H1 (cell line): ENCODE results near the gene RPS5. TPM values are rescaled to one million over a fixed set of nuclear protein-coding genes. Genes with fewer than 3 reads are reported as not detected.
A peak's percentile ranks its signal among the peaks of the same experiment; 100 is the strongest.

ENCODE experiments used
- ATF2 ChIP-seq: IDR thresholded peaks from 2 replicates; pipeline ENCODE4 v1.6.1; 2012; ENCODE audit warnings: low read length, inconsistent platforms
- BCL11A ChIP-seq, 2 experiments: IDR thresholded peaks; one replicate each; pipeline ENCODE4 v1.6.1; 2011; ENCODE audit warnings: low read depth in 2 of 2, low read length in 2 of 2, mild to moderate bottlenecking in 2 of 2
- BRCA1 ChIP-seq: IDR thresholded peaks from 2 replicates; pipeline ENCODE4 v1.6.1; 2012; ENCODE audit warnings: low read depth, low read length, improper control_type of control experiment
- CREB1 ChIP-seq: IDR thresholded peaks from 2 replicates; pipeline ENCODE4 v1.6.1; 2012; ENCODE audit warnings: inconsistent platforms
- EGR1 ChIP-seq: IDR thresholded peaks from 2 replicates; pipeline ENCODE4 v1.6.1; 2011; ENCODE audit warnings: low read depth, low read length, borderline replicate concordance
- EP300 ChIP-seq, 2 experiments: IDR thresholded peaks; 1 replicate in 1 of 2; 2 replicates in 1 of 2; pipeline ENCODE4 v1.6.1; 2011 to 2012; ENCODE audit warnings: low read depth in 2 of 2, low read length in 2 of 2, mild to moderate bottlenecking in 2 of 2, borderline replicate concordance in 1 of 2, inconsistent platforms in 1 of 2, moderate library complexity in 1 of 2
- FOSL1 ChIP-seq: IDR thresholded peaks from 2 replicates; pipeline ENCODE4 v1.6.1; 2011; ENCODE audit warnings: mild to moderate bottlenecking, low read depth, low read length, moderate library complexity; ENCODE audit not compliant: insufficient read depth
- HDAC2 ChIP-seq, 2 experiments: fragments of 300-600 bp in 1 of 2; sonication (generic) in 1 of 2; IDR thresholded peaks; 2 replicates each; pipeline ENCODE4 v1.6.1; 2011 to 2012; ENCODE audit warnings: low read depth in 2 of 2, low read length in 2 of 2, mild to moderate bottlenecking in 2 of 2, moderate library complexity in 2 of 2, borderline replicate concordance in 1 of 2, inconsistent platforms in 1 of 2
- HDAC6 ChIP-seq: IDR thresholded peaks from one replicate; pipeline ENCODE4 v1.7.1; 2012; ENCODE audit warnings: low read depth, mild to moderate bottlenecking, inconsistent platforms, low read length, moderate library complexity
- JUND ChIP-seq: IDR thresholded peaks from 2 replicates; pipeline ENCODE4 v1.6.1; 2011; ENCODE audit warnings: mild to moderate bottlenecking, improper control_type of control experiment, low read length
- KDM1A ChIP-seq: fragments of 200-600, 300-600 bp; sonication (generic); IDR thresholded peaks from 2 replicates; pipeline ENCODE4 v1.7.1; 2016; ENCODE audit warnings: mild to moderate bottlenecking, low read length, borderline replicate concordance
- MAFK ChIP-seq: IDR thresholded peaks from 2 replicates; pipeline ENCODE4 v1.6.1; 2012; ENCODE audit warnings: low read depth, mild to moderate bottlenecking, improper control_type of control experiment, low read length
- NANOG ChIP-seq: IDR thresholded peaks from 2 replicates; pipeline ENCODE4 v1.6.1; 2011; ENCODE audit warnings: low read length, low read depth, mild to moderate bottlenecking, inconsistent platforms; ENCODE audit not compliant: insufficient read depth, poor library complexity, severe bottlenecking
- POLR2A ChIP-seq, 2 experiments: IDR thresholded peaks; 1 replicate in 1 of 2; 2 replicates in 1 of 2; pipeline ENCODE4 v1.6.1; 2011; ENCODE audit warnings: low read depth in 2 of 2, low read length in 2 of 2, mild to moderate bottlenecking in 2 of 2; ENCODE audit errors: control extremely low read depth in 1 of 2
- POLR2AphosphoS5 ChIP-seq: IDR thresholded peaks from 2 replicates; pipeline ENCODE4 v1.6.1; 2011; ENCODE audit warnings: low read depth, low read length
- SIN3A ChIP-seq, 2 experiments: IDR thresholded peaks in 1 of 2; conservative IDR thresholded peaks in 1 of 2; 2 replicates each; pipeline ENCODE4 v1.6.1; 2011 to 2012; ENCODE audit warnings: low read length in 2 of 2, improper control_type of control experiment in 1 of 2, low read depth in 1 of 2, mild to moderate bottlenecking in 1 of 2
- SIRT6 ChIP-seq: IDR thresholded peaks from one replicate; pipeline ENCODE4 v1.7.1; 2012; ENCODE audit warnings: low read length, inconsistent platforms
- SP1 ChIP-seq: IDR thresholded peaks from 2 replicates; pipeline ENCODE4 v1.6.1; 2011; ENCODE audit warnings: low read depth, low read length
- SP4 ChIP-seq: IDR thresholded peaks from 2 replicates; pipeline ENCODE4 v1.6.1; 2012; ENCODE audit warnings: low read length, inconsistent platforms
- SUZ12 ChIP-seq: fragments of 200-600 bp; sonication (generic); IDR thresholded peaks from 2 replicates; pipeline ENCODE4 v1.6.1; 2012; ENCODE audit warnings: mild to moderate bottlenecking, inconsistent platforms, low read length, moderate library complexity, mixed read lengths
- TAF1 ChIP-seq: IDR thresholded peaks from 2 replicates; pipeline ENCODE4 v1.6.1; 2011; ENCODE audit warnings: mild to moderate bottlenecking, low read depth, low read length
- TCF12 ChIP-seq: IDR thresholded peaks from 2 replicates; pipeline ENCODE4 v1.6.1; 2011; ENCODE audit warnings: low read depth, mild to moderate bottlenecking, low read length
- TEAD4 ChIP-seq: IDR thresholded peaks from 2 replicates; pipeline ENCODE4 v1.6.1; 2012; ENCODE audit warnings: low read depth, low read length, inconsistent platforms, mixed read lengths
- polyA plus RNA-seq, 7 experiments: library from polyadenylated mRNA; depleted of rRNA in 3 of 7; stranded (reverse) in 5 of 7; unstranded in 2 of 7; fragments of >200 nt in 5 of 7; fragments of 200-250 nt in 2 of 7; gene quantifications; 1 replicate in 5 of 7; 2 replicates in 1 of 7; 4 replicates in 1 of 7; pipeline versions ENCODE4 v1.2.1 to v1.2.3, GENCODE V29; 2011 to 2013; ENCODE audit warnings: missing spikeins in 2 of 7, mixed read lengths in 2 of 7
- total RNA-seq: library from RNA; stranded (reverse); fragmentation: NEBNext Ultra II Directional; extraction: Animal tissue kit (Norgen Biotek cat#: 25700); gene quantifications from 2 replicates; pipeline ENCODE4 v1.2.1, GENCODE V29; 2021

The RPS5 gene
- total and polyA plus RNA-seq, 2 of the 8 experiments (the other 6 are each of a cell fraction or from before 2014, with no cell fraction given) = 1,557 to 5,731 TPM

GRCh38 chr19:58380662-58381459 is 6.2 kb upstream of the RPS5 start, which contains the start of gene ZNF837 (continued):
- TF ChIP-seq POLR2A (IDR thresholded peaks at IDR 0.05; ENCODE audit: control extremely low read depth in 1 of 2, low read depth in 2 of 2, low read length in 2 of 2) = peak; percentile 89 to 92
- no peak for TF ChIP-seq JUND
- TF ChIP-seq BCL11A (IDR thresholded peaks at IDR 0.05; ENCODE audit: low read depth in 2 of 2, low read length in 2 of 2) = no peak
- peak; percentile 90 for TF ChIP-seq TAF1
- peak; percentile 83 to 93; a peak in 2 of 4 replicates for TF ChIP-seq SIN3A (conservative IDR thresholded peaks at IDR 0.05 in 1 of 2, IDR thresholded peaks at IDR 0.05 in 1 of 2; ENCODE audit: low read depth in 1 of 2, low read length in 2 of 2)
- no peak for TF ChIP-seq BRCA1
- peak; percentile 72; the same call in 1 of the 2 replicates for TF ChIP-seq TCF12
- no peak for TF ChIP-seq NANOG
- TF ChIP-seq ATF2 = no peak; the same call in 1 of the 2 replicates
- TF ChIP-seq SP4 = no peak
- no peak for TF ChIP-seq SUZ12
- peak; percentile 85 for TF ChIP-seq POLR2AphosphoS5
- no peak for TF ChIP-seq KDM1A
- no peak for TF ChIP-seq TEAD4
- no peak for TF ChIP-seq SIRT6
- TF ChIP-seq HDAC2 (IDR thresholded peaks at IDR 0.05; ENCODE audit: borderline replicate concordance in 1 of 2, low read depth in 2 of 2, low read length in 2 of 2) = peak; percentile 67 to 86; a peak in 2 of 4 replicates
- TF ChIP-seq MAFK = no peak
- TF ChIP-seq SP1 = peak; percentile 98
- TF ChIP-seq EGR1 = peak; percentile 67; the same call in 1 of the 2 replicates
- TF ChIP-seq HDAC6 = no peak
- no peak for TF ChIP-seq EP300 (IDR thresholded peaks at IDR 0.05; ENCODE audit: borderline replicate concordance in 1 of 2, low read depth in 2 of 2, low read length in 2 of 2)
- TF ChIP-seq FOSL1 = no peak
- TF ChIP-seq CREB1 = peak; percentile 83
